Astrocyte of the hippocampus (primary cell): ENCODE measurements around the gene VDAC1.
"Not testable (repeated sequence)": the region's sequence is repeated elsewhere in the genome, so short reads cannot be mapped to it uniquely, and the experiment has no call there.

Source experiments
- DNase-seq: peaks from one replicate; pipeline ENCODE4 v3.0.0; 2011; ENCODE audit warnings: low read depth, low spot score

The VDAC1 gene

DNA sequence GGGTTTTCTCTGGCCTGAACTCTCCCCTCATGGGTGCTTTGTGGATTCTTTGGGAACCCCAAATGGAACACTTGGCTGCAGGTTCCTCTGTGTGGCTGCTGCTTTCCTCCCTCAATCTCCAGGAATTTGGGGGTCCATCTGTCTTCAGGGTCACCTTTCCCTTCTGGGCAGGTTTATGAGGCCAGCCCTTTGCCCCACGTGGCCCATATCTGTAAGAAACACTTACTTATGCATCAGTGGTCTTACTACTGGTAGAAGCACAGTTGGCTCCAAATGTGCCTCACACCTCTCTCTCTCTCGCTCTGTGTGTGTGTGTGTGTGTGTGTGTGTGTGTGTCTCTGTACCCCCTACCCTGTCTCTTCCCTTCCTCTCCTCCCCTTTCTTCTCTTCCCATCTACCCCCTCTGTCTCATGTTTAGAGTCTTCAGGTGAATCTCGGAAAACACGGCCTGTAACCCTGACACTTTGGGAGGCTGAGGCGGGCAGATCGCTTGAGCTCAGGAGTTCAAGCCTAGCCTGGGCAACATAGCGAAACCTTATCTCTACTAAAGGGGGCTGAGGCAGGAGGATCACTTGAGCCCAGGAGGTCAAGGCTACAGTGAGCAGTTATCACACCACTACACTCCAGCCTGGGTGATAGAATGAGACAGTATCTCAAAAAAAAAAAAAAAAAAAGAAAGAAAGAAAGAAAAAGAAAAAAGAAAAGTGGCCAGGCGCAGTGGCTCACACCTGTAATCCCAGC lies 63.1 kb downstream of the VDAC1 start:
- no peak for DNase-seq

DNA sequence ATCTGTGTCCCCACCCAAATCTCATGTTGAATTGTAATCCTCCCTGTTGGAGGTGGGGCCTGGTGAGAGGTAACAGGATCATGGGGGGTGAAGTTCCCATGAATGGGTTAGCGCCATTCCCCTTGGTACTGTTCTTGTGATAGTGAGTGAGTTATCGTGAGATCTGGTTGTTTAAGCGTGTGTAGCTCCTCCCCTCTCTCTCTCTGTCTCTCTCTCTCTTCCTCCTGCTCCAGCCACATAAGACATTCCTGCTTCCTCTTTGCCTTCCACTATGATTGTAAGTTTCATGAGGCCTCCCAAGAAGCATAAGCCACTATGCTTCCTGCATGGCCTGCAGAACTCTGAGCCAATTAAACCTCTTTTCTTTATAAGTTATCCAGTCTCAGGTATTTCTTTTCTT lies 65.1 kb downstream of the VDAC1 start:
- DNase-seq, result no peak

DNA sequence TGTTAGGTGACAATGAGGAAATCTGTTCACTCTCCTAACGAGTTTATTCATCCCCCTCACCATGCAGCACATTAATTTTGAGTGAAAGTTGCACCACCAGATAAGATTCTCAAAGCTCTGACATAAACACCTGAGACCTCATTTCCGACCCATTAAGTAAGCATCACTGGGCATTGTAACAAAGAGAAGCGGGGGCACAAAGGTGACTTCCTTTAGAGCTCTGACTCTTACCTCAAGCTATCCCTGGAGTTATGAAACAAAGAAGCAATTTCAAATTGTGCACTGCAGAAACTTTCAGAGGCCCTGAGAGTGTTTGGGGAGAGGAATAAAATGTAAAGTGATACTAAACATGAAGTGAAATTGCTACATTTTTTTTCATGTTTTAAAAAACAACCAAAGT lies 65.8 kb downstream of the VDAC1 start:
- DNase-seq, result no peak

DNA sequence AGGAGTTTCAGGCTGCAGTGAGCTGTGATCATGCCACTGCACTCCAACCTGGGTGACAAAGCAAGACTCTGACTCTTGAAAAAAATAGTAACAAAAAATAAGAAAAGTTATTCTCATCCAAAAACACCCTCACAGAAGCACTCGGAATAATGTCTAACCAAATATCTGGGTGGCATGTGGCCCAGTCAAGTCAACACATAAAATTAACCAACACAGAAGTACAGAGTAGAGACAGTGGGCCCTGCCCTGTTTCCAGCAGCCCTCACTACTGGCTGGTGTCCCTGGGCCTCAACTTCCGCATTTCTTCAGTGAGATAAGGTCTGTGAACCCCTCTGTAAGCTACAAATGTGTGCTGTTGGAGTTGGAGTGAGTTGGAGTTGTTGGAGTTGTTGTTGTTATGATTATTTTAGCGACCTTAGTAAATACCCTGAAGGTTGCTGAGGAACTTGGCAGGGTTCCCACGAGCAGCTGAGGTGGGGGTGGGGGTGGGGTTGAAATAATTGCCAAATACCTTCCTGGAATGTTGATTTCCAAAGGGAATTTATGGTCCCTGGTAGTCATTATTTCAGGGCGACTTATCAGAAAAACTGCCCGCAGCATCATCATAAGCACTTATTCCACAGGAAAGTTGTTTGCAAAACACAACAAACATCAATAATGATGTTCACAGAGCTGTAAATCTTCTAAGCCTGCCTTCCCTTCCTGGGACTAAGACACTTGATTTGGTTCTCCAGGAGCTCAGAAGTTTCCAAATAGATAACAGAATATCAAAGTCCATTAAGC lies 66.5 kb downstream of the VDAC1 start:
- no peak for DNase-seq

DNA sequence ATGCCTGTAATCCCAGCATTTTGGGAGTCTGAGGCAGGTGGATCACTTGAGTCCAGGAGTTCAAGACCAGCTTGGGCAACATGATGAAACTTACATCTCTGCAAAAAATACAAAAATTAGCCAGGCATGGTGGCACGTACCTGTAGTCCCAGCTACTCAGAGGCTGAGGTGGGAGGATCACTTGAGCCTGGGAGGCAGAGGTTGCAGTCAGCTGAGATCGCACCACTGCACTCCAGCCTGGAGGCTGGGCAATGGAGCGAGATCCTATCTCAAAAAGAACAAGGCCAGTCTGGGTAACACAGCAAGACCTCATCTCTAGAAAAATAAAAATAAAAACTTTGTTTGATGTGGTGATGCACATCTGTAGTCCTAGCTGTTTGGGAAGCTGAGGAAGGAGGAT lies 67.1 kb downstream of the VDAC1 start:
- not testable (repeated sequence) for DNase-seq

DNA sequence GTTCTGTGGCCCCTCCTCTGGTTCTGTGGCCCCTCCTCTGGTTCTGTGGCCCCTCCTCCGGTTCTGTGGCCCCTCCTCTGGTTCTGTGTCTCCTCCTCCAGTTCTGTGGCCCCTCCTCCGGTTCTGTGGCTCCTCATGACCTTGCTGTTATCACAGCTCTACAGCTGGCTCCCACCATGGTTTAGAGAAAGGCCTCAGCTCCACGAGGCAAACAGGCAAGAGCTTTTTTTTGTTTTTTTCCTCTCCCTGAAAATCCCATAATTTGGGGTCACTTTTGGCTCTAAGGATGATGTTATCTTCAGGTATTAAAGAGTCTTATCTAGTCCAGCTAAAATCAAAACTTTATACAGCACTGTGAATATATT lies 68.1 kb downstream of the VDAC1 start:
- no peak for DNase-seq

DNA sequence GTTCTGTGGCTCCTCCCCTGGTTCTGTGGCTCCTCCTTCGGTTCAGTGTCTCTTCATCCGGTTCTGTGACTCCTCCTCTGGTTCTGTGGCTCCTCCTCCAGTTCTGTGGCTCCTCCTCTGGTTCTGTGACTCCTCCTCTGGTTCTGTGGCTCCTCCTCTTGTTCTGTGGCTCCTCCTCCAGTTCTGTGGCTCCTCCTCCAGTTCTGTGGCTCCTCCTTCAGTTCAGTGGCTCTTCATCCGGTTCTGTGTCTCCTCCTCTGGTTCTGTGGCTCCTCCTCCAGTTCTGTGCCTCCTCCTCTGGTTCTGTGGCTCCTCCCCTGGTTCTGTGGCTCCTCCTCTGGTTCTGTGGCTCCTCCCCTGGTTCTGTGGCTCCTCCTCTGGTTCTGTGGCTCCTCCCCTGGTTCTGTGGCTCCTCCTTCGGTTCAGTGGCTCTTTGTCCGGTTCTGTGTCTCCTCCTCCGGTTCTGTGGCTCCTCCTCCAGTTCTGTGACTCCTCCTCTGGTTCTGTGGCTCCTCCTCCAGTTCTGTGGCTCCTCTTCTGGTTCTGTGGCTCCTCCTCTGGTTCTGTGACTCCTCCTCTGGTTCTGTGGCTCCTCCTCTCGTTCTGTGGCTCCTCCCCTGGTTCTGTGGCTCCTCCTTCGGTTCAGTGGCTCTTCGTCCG lies 68.7 kb downstream of the VDAC1 start:
- not testable (repeated sequence) for DNase-seq

DNA sequence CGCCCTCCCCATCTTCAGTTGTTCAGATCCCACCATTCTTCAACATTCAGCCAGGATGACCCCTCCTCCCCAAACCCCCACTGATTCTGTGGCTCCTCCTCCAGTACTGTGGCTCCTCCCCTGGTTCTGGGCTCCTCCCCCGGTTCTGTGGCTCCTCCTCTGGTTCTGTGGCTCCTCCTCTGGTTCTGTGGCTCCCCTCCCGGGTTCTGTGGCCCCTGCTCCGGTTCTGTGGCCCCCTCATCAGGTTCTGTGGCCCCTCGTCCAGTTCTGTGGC lies 69.2 kb downstream of the VDAC1 start:
- no peak for DNase-seq

DNA sequence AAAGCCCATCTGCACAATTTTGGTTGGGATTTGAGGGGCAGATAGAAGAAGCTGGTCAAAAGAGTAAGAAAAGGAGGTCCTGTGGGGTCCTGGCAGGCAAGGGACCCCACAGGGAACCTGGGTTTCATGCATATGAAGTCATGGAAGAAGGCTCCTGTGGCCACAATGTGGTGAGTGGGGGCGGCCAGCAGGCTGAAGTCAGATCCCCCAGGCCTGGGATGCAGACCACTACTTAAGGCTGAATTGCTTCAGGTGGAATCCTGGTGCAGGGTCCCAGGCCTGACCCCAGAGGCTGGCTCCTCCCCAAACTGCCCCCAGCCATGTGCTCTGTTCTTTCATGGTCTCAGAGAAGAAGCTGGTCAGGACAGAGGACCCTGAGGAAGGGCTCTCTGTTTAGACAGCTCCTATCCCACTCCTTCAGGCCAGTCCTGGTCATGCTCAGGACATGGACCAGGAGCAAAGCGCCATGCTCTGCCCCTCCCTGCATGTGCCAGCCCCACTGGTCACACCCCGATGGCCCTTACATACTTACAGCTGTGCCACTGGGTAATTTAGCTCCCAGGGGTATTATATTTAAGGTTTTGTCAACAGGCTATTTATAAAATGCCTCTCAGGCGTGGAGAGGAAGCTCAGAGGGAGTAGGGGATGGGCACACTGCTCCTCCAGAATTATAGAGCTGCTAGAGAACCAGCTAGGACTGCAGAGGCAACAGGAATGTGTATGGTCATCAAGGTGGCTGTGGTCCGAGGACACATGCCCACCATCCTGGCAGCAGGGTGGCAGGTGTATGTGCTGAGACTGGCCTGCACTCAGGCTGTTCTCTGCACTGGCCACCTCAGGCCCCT lies 69.7 kb downstream of the VDAC1 start:
- DNase-seq, result no peak

DNA sequence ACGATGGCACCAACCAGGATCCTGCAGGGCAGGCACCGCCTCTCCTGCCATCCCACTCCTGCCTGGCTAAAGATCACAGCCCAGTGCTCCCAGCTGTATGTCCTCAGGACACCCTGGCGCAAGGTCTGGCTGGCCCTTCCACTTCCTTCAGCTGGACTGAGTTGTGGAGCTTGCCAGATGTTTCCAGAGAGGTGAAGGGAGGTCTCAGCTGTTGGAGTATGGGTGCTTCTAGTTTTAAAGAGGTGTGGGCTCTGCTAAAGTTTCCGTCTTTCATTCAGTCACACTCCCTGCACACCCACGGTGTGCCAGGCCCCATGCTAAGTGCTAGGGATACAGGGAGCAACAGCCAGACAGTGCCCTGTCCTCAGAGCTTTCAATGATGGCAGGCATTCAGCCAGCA lies 70.5 kb downstream of the VDAC1 start:
- no peak for DNase-seq

DNA sequence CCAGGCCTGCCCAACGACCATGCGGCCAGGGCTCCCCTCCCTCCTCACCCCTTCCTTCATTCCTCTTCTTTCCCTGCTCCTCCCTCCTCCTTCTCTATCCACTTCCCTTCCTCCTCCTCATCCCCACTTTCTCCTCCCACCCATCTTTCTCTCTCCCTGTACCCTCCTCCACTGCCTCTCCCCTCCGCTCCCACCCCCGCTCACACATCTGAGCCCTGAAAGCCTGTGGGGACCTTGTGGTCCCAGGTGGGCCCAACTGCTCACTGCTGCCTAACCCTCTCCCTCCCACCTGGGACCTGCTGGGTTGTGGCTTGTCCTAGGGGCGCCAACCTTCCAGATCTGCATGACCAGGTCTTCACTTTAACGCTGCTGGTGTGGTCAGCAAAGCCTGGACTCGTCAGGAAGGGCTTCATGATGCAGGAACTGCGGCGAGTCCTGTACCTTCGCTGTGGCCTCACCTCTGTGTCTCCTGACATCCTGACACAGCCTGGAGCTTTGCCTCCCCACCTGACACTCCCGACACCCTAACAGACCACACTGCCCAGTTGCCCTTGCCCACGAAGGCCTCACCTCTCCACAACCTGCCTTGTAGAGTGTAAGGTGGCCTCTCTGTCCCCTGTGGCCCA lies 71.0 kb downstream of the VDAC1 start:
- no peak for DNase-seq

DNA sequence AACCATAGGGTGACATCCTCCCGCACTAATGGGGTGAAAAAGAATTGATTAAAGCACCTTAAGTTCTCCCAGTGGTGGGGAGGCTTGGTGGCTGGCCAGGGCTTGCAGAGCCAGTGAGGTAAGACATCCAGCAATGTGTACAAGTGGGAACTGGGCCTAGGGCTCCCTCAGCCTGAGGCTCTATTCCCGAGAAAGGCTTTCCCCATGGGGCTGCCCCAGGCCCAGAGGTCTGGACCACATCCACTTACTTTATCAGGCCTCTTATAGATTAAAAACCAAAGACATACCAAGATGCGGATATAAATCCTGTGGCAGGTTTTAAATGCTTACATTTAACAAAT lies 71.6 kb downstream of the VDAC1 start:
- peak; percentile 31 for DNase-seq

DNA sequence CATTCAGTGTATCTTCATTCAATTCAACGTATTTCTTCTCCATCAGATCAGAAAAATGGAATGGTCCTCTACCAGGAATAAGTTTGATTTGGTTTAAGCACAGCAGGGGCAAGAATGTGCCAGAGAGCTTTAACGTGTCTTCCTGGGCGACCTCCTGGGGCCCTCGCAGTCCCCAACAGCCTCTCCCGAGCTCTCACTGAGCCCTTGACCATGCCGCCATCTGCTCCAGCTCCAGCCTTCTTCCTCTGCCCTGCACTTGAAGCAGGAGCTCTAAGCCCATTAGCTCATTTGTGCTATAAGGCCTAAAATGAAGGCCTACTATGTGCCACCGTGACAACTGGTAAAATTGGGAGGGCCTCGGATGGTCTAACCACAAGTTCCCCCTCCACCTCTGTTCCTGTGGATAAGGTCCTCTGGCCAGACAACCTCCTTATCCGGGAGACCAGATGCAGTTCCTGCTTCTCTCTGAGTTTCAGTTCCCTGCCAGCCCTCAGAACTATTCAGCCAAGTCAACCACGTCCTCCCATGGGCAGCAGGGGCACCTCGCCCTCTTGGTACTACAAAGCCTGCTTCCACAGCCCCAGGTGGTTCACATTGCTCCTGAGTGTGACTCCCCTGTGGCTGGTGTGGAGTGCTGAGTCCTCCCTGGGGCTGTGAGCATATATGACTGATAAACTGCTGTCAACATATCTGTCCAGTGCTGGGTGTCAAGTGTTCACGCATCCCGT lies 72.2 kb downstream of the VDAC1 start:
- no peak for DNase-seq

DNA sequence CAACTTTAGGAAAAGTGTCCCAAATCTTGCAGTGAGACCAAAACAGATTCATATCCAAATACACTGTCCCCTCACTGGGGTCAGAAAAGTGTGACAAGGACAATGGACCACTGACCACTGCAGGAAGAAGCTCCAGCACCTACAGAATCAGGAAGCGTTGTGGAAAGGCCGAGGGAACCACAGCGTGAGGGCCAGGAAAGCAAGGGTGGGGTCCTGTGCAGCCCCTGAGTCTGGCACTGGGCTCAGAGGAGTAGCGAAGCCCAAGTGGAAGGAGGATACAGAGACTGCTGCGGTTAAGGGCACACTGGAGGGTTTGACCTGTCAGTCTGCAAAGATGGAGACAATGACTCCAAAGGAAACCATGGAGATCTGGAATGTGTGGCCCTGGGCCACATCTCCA lies 73.2 kb downstream of the VDAC1 start:
- DNase-seq, result no peak

DNA sequence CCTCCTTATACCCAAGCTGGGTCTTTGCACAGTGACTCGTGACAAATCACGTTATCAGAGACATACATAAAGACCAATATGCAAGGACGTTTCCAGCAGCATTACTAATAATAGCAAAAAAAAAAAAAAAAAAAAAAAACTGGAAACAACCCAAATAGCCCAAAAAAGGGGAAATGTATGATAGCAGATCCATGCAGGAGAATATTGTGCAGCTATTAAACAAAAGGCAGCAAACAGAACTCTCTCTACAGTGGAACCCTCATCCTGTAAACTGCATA lies 74.0 kb downstream of the VDAC1 start:
- no peak for DNase-seq

DNA sequence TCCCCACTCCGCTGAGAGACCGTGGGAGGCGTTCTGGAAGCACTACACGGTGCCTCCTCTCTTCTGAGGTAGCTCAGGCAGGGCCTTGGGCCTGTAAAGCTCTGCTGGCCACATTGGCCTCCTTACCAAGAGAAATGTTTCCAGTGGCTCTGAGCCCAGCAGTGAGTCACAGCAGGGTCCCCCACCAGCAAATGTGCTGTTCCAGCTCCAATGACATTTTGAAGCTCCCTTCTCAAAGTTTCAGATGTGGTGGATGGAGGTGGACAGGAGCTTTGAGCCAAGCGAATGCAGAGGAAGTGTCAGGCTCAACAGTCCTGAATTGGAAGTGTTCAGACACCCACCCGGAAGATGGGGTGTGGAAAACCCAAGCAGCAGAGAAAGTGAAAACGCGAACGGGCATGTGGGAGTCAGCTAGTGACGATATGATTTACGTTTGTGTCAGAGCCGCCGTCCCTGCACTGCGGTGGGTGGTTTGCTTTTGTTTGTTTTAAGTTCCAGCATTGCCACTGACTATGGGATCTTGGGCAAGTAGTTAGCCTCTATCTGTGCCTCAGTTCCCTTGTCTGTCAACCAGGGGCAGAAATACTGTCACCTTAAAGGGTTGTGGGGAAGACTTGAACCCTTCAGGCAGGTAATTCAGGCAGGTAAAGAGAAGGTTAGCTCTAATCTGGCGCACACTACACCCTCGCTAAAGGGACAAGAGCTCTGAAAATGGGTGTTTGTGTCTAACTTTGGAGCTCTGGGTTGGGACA lies 74.5 kb downstream of the VDAC1 start:
- DNase-seq, result peak; percentile 86

DNA sequence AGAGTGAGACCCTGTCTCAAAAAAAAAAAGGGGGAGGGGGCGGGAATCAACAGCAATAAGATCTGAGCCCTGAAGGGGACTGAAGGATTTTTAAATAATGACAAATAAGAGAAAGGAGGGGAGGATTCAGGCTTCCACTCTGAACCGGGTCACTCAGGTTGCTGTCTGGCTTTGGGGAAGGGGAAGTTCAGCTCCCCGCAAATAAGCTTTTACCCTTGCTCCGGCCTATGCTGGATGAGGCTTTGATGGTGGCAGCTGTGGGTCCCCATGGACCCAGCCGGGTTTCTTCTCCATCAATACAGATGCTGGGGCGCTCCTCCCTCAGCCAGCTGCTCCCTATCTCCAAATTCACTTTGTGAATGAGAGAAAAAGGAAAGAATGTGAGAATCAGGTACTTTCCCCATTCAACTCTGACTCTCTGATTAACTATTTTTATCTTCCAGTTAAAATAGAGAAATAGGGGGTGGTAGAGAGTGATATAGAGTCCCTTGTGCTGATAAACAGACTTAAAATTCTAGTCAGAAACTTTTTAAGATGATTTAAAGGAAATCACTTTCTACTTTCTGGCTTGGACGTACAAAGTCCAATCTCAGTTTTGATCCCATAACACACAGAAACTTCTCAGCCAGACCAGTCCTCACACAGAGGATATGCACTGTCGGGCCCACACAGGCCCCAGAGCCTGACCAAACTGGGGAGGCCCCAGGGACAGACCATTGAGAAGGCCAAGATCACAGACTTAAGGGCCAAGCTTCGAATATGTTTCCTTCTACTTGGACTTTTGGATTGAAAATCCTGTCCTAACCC lies 76.0 kb downstream of the VDAC1 start:
- DNase-seq, result no peak

DNA sequence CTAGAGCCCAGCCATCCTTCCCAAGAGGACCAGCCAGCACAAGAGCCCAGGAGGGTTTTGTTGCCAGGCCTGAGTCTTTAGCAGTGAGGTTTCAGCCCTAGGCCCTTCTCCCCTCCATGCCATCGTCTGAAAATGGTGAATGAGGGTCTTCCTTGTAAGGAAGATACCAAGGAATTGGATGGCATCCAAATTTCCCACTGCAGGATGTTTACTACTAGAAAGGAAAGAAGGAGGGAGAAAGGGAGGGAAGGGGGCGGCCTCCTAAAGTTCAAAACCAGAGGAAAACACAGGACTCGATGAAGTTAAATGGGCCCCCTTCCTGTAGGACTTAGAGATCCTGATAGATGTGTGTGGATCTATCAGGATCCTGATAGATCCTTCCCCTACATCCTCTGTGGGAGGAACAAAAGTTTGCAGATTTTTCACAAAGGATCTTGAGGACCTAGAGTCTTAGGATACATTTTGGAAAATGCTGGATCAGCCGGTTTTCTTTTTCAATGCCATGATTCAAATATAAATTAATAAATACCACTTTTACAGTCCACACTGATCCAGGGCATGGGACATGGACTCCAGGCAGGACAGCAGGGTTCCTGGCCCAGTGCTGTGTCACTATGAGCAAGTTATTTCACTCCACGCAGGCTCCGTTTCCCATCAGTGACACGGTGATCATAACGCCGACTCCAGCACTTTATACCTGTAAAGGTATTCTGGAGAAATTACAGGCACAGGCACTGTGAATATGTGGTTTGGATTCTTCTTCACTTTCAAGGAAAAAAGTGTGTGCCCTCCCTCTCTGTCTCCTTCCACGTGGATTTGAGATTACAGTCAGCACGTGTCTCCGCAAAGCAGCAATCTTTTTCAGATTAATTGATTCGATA lies 77.2 kb downstream of the VDAC1 start:
- DNase-seq, result no peak
